Heart left ventricle (tissue), 16 donors: ENCODE measurements around the gene SLC6A3. TPM values are rescaled to one million over a fixed set of nuclear protein-coding genes. Genes with fewer than 3 reads are reported as not detected.

Experiments used
- ATAC-seq, 4 donors: fragments of 200-7000 bp; cut with Tn5 transposase; one replicate each; pipeline ENCODE4 v1.9.1; 2020 to 2022; ENCODE audit warnings: moderate library complexity in 4 of 4, mild to moderate bottlenecking in 3 of 4, moderate number of reproducible peaks in 1 of 4
- DNase-seq, 5 donors: peaks; one replicate each; pipeline ENCODE4 v3.0.0-alpha.2; 2020
- H3K27ac ChIP-seq, 12 donors: fragments of 200-600 bp; sonication (generic) in 4 of 12; one replicate each; pipeline versions ENCODE4 v1.5.0 to v1.8.0; 2016 to 2022; ENCODE audit warnings: mild to moderate bottlenecking in 2 of 12
- H3K27me3 ChIP-seq, 9 donors: fragments of 200-600 bp; sonication (generic) in 2 of 9; one replicate each; pipeline versions ENCODE4 v1.5.1 to v1.8.0; 2016 to 2022; ENCODE audit warnings: mild to moderate bottlenecking in 3 of 9
- H3K36me3 ChIP-seq, 9 donors: fragments of 200-600 bp; sonication (generic) in 2 of 9; one replicate each; pipeline versions ENCODE4 v1.5.0 to v1.8.0; 2018 to 2022; ENCODE audit warnings: mild to moderate bottlenecking in 2 of 9
- H3K4me1 ChIP-seq, 12 donors: fragments of 200-600 bp; sonication (generic) in 4 of 12; one replicate each; pipeline versions ENCODE4 v1.5.0 to v1.8.0; 2016 to 2022; ENCODE audit warnings: mild to moderate bottlenecking in 3 of 12
- H3K4me3 ChIP-seq, 12 donors: fragments of 200-600 bp; sonication (generic) in 4 of 12; one replicate each; pipeline versions ENCODE4 v1.5.0 to v1.8.0; 2017 to 2022; ENCODE audit warnings: mild to moderate bottlenecking in 9 of 12, moderate library complexity in 4 of 12
- H3K9me3 ChIP-seq, 12 donors: fragments of 200-600 bp; sonication (generic) in 4 of 12; one replicate each; pipeline versions ENCODE4 v1.5.0 to v1.8.0; 2016 to 2022; ENCODE audit warnings: mild to moderate bottlenecking in 1 of 12
- POLR2A ChIP-seq, 2 donors: fragments of 450-650 bp; IDR thresholded peaks; one replicate each; pipeline ENCODE4 v1.6.1; 2017; ENCODE audit warnings: antibody characterized with exemption in 2 of 2, mild to moderate bottlenecking in 2 of 2, moderate library complexity in 2 of 2
- WGBS, 4 donors: extraction: QIAGEN DNeasy Blood & Tissue Kit in 2 of 4; methylation state at CpG; one replicate each; pipeline versions ENCODE4 v1.1.5 to v1.1.7; 2013 to 2018; 5-methylcytosine and 5-hydroxymethylcytosine counted together
- intact Hi-C, 10 donors: fragments of 100-400 bp; cut with DNase I; formaldehyde crosslinking; loops; one replicate each; pipeline versions ENCODE4 v1.11.1 to v1.14.2; 2022
- polyA plus RNA-seq, 2 donors: library from polyadenylated mRNA; stranded (reverse); fragments of 200-250 nt; gene quantifications; one replicate each; pipeline ENCODE4 v1.2.3, GENCODE V29; 2013
- total RNA-seq, 9 donors: library from RNA; depleted of rRNA in 2 of 9; stranded (reverse); fragments of >200 nt in 2 of 9; fragmentation: NEBNext Ultra II Directional in 3 of 9; extraction: Animal tissue kit (Norgen Biotek cat#: 25700) in 3 of 9; gene quantifications; one replicate each; pipeline versions ENCODE4 v1.1.0 to v1.2.4, GENCODE V29; 2016 to 2023
- TF ChIP-seq, protein P1 (sequence below), 12 donors: fragments of 200-600 bp; sonication (generic) in 4 of 12; IDR thresholded peaks; one replicate each; pipeline versions ENCODE4 v1.5.0 to v1.8.0; 2018 to 2022; ENCODE audit warnings: antibody characterized with exemption in 12 of 12, mild to moderate bottlenecking in 5 of 12
- donor health status: ischemic (EF 13 %, LVEDD 7.1; RV severe dilation, severe dysfunction).
- donor health status: healthy with polysubstance abuse.
- donor health status: DM: no; HTN: yes; CAD: no.
- donor health status: DM: no; HTN: no; CAD: no.
- donor health status: ischemic (EF 25% LVEDD 6.9; RV normal size, moderate dysfunction).
- donor health status: ischemic (EF 25% LVEDD 5.7; RV mildly dilated, moderate dysfunction).
- donor health status: healthy.
- donor health status: DM: yes; HTN: yes; CAD: no.
- donor health status: ischemic (EF 35%, LVEDD 5.7; RV mildly dilated, moderate dysfunction).
- donor health status: nonischemic (EF 11% LVEDD 7.7; RV severe dilation, severe dysfunction).
- donor health status: DM: yes; HTN: yes; CAD: no.
- donor health status: PGD.
- donor health status: ischemic (EF 29% LVEDD 5.4; RV normal size, mild dysfunction).
- donor health status: nonischemic (EF 23%, LVEDD 6.1; RV moderate dilation, normal function).

Gene SLC6A3
- total and polyA plus RNA-seq, 11 donors: 0.06 to 0.29 (median 0.11) TPM; not detected in 7

DNA sequence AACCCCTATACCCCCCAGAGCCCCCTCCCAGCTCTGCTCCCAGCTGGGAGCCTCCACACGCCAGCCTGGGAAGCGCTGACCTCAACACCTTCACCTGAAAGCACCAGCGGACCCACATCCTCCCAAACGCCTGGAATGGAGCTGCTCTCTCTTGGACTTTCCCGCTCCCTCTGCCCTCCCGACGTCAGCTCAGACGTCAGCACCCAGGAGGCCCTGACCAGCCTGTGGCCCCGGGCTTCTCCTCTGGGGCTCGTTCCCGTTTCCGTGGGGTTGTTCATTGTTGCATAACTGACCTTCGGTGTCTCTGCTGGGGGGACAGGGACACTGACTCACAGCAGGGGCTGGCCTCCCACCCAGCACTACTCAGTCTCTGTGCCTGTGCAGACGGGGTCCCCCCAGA lies 35.0 kb upstream of the SLC6A3 start:
- Histone ChIP-seq H3K4me1 (peaks cover 0 to 46% (median 0%) of the 10 kb centered on the region in 12 donors), H3K27me3 (no peaks in the 10 kb centered on the region), H3K36me3 (peaks cover 0 to 50% (median 26%) of the 10 kb centered on the region in 9 donors), H3K4me3 (no peak overlapping the region), H3K9me3 (no peaks in the 10 kb centered on the region), H3K27ac (peak overlapping the region in 2 of 12 donors; percentile 22 to 84)
- WGBS, 4 donors: 63 to 74% (median 70%) methylated on average over 12 to 14 of the region's 14 CpGs
- TF ChIP-seq, protein P1, sequence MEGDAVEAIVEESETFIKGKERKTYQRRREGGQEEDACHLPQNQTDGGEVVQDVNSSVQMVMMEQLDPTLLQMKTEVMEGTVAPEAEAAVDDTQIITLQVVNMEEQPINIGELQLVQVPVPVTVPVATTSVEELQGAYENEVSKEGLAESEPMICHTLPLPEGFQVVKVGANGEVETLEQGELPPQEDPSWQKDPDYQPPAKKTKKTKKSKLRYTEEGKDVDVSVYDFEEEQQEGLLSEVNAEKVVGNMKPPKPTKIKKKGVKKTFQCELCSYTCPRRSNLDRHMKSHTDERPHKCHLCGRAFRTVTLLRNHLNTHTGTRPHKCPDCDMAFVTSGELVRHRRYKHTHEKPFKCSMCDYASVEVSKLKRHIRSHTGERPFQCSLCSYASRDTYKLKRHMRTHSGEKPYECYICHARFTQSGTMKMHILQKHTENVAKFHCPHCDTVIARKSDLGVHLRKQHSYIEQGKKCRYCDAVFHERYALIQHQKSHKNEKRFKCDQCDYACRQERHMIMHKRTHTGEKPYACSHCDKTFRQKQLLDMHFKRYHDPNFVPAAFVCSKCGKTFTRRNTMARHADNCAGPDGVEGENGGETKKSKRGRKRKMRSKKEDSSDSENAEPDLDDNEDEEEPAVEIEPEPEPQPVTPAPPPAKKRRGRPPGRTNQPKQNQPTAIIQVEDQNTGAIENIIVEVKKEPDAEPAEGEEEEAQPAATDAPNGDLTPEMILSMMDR (IDR thresholded peaks at IDR 0.05): no peak
- TF ChIP-seq POLR2A (IDR thresholded peaks at IDR 0.05): no peak
- peak; percentile 17 to 68 (median 50) for ATAC-seq
- DNase-seq: peak; percentile 56 to 85 (median 68)
- intact Hi-C loops: loop anchor here in 3 of 10 donors (5.0 to 10.0 kb wide), 2 partner anchors 162 to 165 kb away; no protein-coding TSS in a partner anchor

DNA sequence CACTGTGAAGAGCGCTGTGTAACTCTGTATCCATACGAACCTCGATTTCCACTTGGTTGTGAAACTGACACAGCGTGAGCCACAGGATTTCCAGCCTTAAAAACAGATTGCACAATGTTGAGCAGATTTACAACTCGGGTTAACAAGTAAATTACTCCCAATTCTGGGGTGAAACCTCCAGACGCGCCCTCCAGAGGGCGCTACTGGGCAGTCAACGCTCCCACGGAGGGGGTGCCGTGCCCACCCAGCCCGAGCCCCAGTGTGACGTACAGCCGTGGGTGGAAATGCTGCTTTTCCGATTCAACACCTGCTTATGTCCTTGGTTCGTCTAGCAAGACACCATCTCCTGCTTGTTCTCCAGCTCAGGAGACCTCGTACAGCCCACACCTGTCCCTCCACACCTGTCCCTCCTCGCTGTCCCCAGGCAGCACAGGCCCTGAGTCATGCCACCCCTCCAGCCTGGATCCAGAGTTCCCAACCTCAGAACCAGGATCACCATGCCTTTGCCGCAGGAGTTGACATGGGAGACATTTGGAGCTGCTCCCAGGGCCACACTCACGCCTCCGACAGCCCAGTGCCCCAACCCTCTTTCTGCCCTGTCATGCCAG lies 34.4 kb upstream of the SLC6A3 start:
- Histone ChIP-seq H3K4me3 (peak overlapping the region in 1 of 12 donors; percentile 3), H3K27ac (peak overlapping the region in 2 of 12 donors; percentile 22 to 84), H3K4me1 (peaks cover 0 to 46% (median 0%) of the 10 kb centered on the region in 12 donors), H3K27me3 (no peaks in the 10 kb centered on the region), H3K9me3 (no peaks in the 10 kb centered on the region), H3K36me3 (peaks cover 0 to 54% (median 31%) of the 10 kb centered on the region in 9 donors)
- intact Hi-C loops: loop anchor here in 5 of 10 donors (5.0 to 10.0 kb wide), 2 partner anchors 163 to 165 kb away; no protein-coding TSS in a partner anchor
- ATAC-seq (peak in 3 of 4 donors; percentile 8 to 43 (median 24)), DNase-seq (peak in 2 of 5 donors; percentile 30 to 65)
- WGBS, 4 donors: 50 to 59% (median 57%) methylated on average over 21 of the region's 21 CpGs
- TF ChIP-seq, protein P1 (IDR thresholded peaks at IDR 0.05): peak; percentile 22 to 74 (median 57)
- no peak for TF ChIP-seq POLR2A (IDR thresholded peaks at IDR 0.05)

DNA sequence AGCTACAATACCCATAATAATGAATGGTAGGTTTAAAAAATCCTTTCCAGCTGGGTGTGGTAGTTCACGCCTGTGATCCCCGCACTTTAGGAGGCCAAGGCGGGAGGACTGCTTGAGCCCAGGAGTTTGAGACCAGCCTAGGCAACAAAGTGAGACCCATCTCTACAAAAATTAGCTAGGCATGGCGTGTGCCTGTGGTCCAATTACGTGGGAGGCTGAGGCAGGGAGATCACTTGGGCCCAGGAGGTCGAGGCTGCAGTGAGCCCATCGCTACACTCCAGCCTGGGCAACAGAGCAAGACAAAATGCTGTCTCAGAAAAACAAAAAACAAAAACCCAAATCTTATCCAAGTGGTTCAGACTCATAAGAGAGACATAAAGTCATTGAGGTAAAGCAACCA lies 33.8 kb upstream of the SLC6A3 start:
- Histone ChIP-seq H3K4me3 (peak overlapping the region in 1 of 12 donors; percentile 3), H3K9me3 (no peaks in the 10 kb centered on the region), H3K4me1 (peaks cover 0 to 46% (median 0%) of the 10 kb centered on the region in 12 donors), H3K27me3 (no peaks in the 10 kb centered on the region), H3K27ac (peak overlapping the region in 1 of 12 donors; percentile 84), H3K36me3 (peaks cover 0 to 54% (median 35%) of the 10 kb centered on the region in 9 donors)
- TF ChIP-seq, protein P1 (IDR thresholded peaks at IDR 0.05): no peak
- TF ChIP-seq POLR2A (IDR thresholded peaks at IDR 0.05): no peak
- DNase-seq (no peak), ATAC-seq (no peak)
- WGBS, 4 donors: 92 to 96% (median 94%) methylated on average over 7 of the region's 7 CpGs
- intact Hi-C loops: loop anchor here in 2 of 10 donors (10.0 kb wide), 1 partner anchor 166 kb away; no protein-coding TSS in a partner anchor

DNA sequence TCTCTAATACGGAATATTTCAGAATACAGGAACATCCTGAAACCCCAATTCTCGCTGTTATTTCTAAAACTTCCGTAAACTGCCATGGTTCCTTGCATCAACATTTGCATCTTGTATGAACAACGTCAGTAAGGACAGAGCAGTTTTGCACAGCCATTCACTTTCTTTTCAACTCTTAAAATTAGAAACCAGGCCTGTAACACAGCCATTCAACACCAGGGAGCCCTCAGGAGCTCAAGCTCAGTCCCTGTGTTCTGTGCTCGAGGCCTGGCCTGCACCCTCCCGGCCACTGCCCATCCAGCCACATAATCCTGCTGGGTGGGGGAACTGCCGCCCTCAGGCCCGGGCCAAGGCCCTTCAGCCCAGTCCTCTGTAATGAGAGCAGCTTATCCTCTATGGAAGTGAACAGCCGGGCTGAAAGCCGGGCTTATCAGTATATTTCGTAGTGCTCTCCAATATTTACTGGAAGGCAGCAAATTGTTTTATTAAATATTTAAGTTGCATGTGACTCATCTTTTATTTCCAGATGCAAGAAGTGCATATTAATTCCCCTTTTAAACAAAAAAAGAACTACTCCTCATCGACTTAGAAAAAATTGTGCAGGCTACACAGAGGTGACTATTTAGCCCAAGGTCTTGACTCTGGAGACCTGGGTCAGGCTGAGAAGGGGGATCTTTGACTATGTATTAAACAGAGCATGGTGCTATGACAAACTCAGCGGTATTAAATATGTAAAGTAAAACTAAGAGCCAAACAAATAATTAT lies 33.2 kb upstream of the SLC6A3 start:
- H3K27me3 ChIP-seq: no peaks in the 10 kb centered on the region
- 92 to 95% (median 94%) methylated on average over 13 of the region's 13 CpGs for WGBS, 4 donors
- intact Hi-C loops: loop anchor here in 2 of 10 donors (10.0 kb wide), 1 partner anchor 166 kb away; no protein-coding TSS in a partner anchor
- H3K9me3 ChIP-seq: no peaks in the 10 kb centered on the region
- peaks cover 0 to 59% (median 39%) of the 10 kb centered on the region in 9 donors for H3K36me3 ChIP-seq
- TF ChIP-seq, protein P1 (IDR thresholded peaks at IDR 0.05): no peak
- no peak for TF ChIP-seq POLR2A (IDR thresholded peaks at IDR 0.05)
- no peak overlapping the region for H3K4me3 ChIP-seq
- DNase-seq: peak in 2 of 5 donors; percentile 7 to 52
- peaks cover 0 to 46% (median 0%) of the 10 kb centered on the region in 12 donors for H3K4me1 ChIP-seq
- ATAC-seq: no peak
- H3K27ac ChIP-seq: peak overlapping the region in 2 of 12 donors; percentile 25 to 84
